HCT116 (cell line): ENCODE data around the gene TRIM63. TPM values are rescaled to one million over a fixed set of nuclear protein-coding genes. Genes with fewer than 3 reads are reported as not detected.

Source experiments
- ATAC-seq: fragments of 200-7000 bp; cut with Tn5 transposase; 2 replicates; pipeline ENCODE4 v1.9.1; 2020; ENCODE audit warnings: mild to moderate bottlenecking, moderate library complexity
- BruUV-seq: library from RNA; stranded (reverse); fragments of 400-500 nt; replicated peaks from 2 replicates; lab custom pipeline; 2021; lab: Mats Ljungman, UMichigan
- CTCF ChIA-PET: fragments of 300-600 bp; sonication (Branson Sonifier 250); formaldehyde crosslinking; loops from one replicate; lab custom pipeline; 2021; ENCODE audit warnings: antibody characterized with exemption; lab: Charles Lee
- POLR2A ChIA-PET: fragments of 300-600, 350-600 bp; sonication (Branson Sonifier 250); formaldehyde crosslinking; loops from one replicate; lab custom pipeline; 2021; ENCODE audit warnings: antibody characterized with exemption; lab: Charles Lee
- RAD21 ChIA-PET, 2 experiments: fragments of 300-600 bp; sonication (Branson Sonifier 250); formaldehyde crosslinking; loops; one replicate each; lab custom pipeline; 2023; ENCODE audit warnings: low total read pairs in 2 of 2; ENCODE audit not compliant: uncharacterized antibody in 2 of 2, unreplicated experiment in 2 of 2, low non-redundant PET in 1 of 2; lab: Charles Lee
- DNase-seq: peaks from one replicate; pipeline ENCODE4 v3.0.0-alpha.2; 2010; ENCODE audit warnings: low read depth, low spot score
- H2AFZ ChIP-seq: fragments of 200-600 bp; shearing (Covaris generic), sonication (generic); 2 replicates; pipeline ENCODE4 v1.6.1; 2017; ENCODE audit warnings: low read depth, mixed run types, mixed read lengths, antibody characterized with exemption, low read length; ENCODE audit not compliant: poor library complexity, severe bottlenecking
- H3K27ac ChIP-seq: 2 replicates; pipeline ENCODE4 v1.5.1; 2012; ENCODE audit warnings: low read depth, low read length
- H3K27me3 ChIP-seq: fragments of 200-600 bp; sonication (generic); 2 replicates; pipeline ENCODE4 v1.6.1; 2016; ENCODE audit warnings: mixed run types, low read length, mixed read lengths; ENCODE audit not compliant: insufficient read depth
- H3K36me3 ChIP-seq, 2 experiments: fragments of 200-500 bp in 1 of 2; fragments of 200-600 bp in 1 of 2; sonication (Bioruptor generic) in 1 of 2; sonication (generic) in 1 of 2; 2 replicates each; pipeline versions ENCODE4 v1.5.1 to v1.6.1; 2014 to 2016; ENCODE audit warnings: low read length in 2 of 2, inconsistent platforms in 1 of 2, mixed read lengths in 1 of 2, mixed run types in 1 of 2; ENCODE audit not compliant: insufficient read depth in 2 of 2, control insufficient read depth in 1 of 2
- H3K4me1 ChIP-seq, 2 experiments: fragments of 200-600 bp in 1 of 2; sonication (generic) in 1 of 2; 2 replicates each; pipeline versions ENCODE4 v1.5.1 to v1.6.1; 2012 to 2017; ENCODE audit warnings: low read length in 2 of 2, inconsistent platforms in 1 of 2, mild to moderate bottlenecking in 1 of 2, mixed read lengths in 1 of 2, mixed run types in 1 of 2, moderate library complexity in 1 of 2; ENCODE audit not compliant: insufficient read depth in 2 of 2, control insufficient read depth in 1 of 2
- H3K4me2 ChIP-seq: fragments of 200-600 bp; sonication (generic); 2 replicates; pipeline ENCODE4 v1.6.1; 2017; ENCODE audit warnings: mixed run types, low read length, mixed read lengths
- H3K4me3 ChIP-seq, 2 experiments: fragments of 200-600 bp in 1 of 2; sonication (generic) in 1 of 2; replicated peaks in 1 of 2; 2 replicates each; pipeline ENCODE4 v1.5.1; 2011 to 2016; ENCODE audit warnings: low read length in 2 of 2, control low read depth in 1 of 2, low read depth in 1 of 2, mild to moderate bottlenecking in 1 of 2, mixed read lengths in 1 of 2, mixed run types in 1 of 2
- H3K79me2 ChIP-seq: fragments of 200-600 bp; sonication (generic); 2 replicates; pipeline ENCODE4 v1.6.1; 2017; ENCODE audit warnings: mild to moderate bottlenecking, mixed run types, low read length, moderate library complexity, mixed read lengths; ENCODE audit not compliant: insufficient read depth
- H3K9ac ChIP-seq: fragments of 200-600 bp; sonication (generic); 2 replicates; pipeline ENCODE4 v1.6.1; 2016; ENCODE audit warnings: low read length, mixed read lengths
- H3K9me2 ChIP-seq: fragments of 200-600 bp; sonication (generic), shearing (Covaris generic); 2 replicates; pipeline ENCODE4 v1.6.1; 2017; ENCODE audit warnings: mixed run types, mild to moderate bottlenecking, moderate library complexity; ENCODE audit not compliant: insufficient read depth
- H3K9me3 ChIP-seq, 2 experiments: fragments of 200-500 bp in 1 of 2; fragments of 200-600 bp in 1 of 2; sonication (Bioruptor generic) in 1 of 2; sonication (generic) in 1 of 2; 2 replicates each; pipeline ENCODE4 v1.6.1; 2014 to 2017; ENCODE audit warnings: low read length in 2 of 2, mixed read lengths in 2 of 2, inconsistent platforms in 1 of 2, low read depth in 1 of 2, mild to moderate bottlenecking in 1 of 2, mixed run types in 1 of 2, moderate library complexity in 1 of 2; ENCODE audit not compliant: control insufficient read depth in 1 of 2, insufficient read depth in 1 of 2
- H4K20me1 ChIP-seq: fragments of 200-600 bp; sonication (generic), shearing (Covaris generic); 2 replicates; pipeline ENCODE4 v1.6.1; 2017; ENCODE audit warnings: mixed run types, mild to moderate bottlenecking, moderate library complexity; ENCODE audit not compliant: insufficient read depth
- EZH2phosphoT487 ChIP-seq: fragments of 200-600 bp; IDR thresholded peaks from 2 replicates; pipeline ENCODE4 v1.6.1; 2018; ENCODE audit warnings: antibody characterized with exemption, borderline replicate concordance
- JUND ChIP-seq: IDR thresholded peaks from 2 replicates; pipeline ENCODE4 v1.6.1; 2012
- POLR2A ChIP-seq: IDR thresholded peaks from 2 replicates; pipeline ENCODE4 v1.7.0; 2011; ENCODE audit warnings: borderline replicate concordance; ENCODE audit not compliant: insufficient read depth, insufficient read length; ENCODE audit errors: extremely low read depth
- POLR2AphosphoS5 ChIP-seq: IDR thresholded peaks from 2 replicates; pipeline ENCODE4 v1.6.1; 2011; ENCODE audit warnings: mild to moderate bottlenecking, low read depth, low read length, moderate library complexity
- SP1 ChIP-seq: IDR thresholded peaks from 2 replicates; pipeline ENCODE4 v1.6.1; 2012; ENCODE audit warnings: low read depth
- ZFX ChIP-seq: fragments of 450-650 bp; IDR thresholded peaks from 2 replicates; pipeline ENCODE4 v1.6.1; 2017
- intact Hi-C: fragments of 100-400 bp; cut with micrococcal nuclease; formaldehyde crosslinking; loops from 2 replicates; pipeline ENCODE4 v1.10.0; 2022
- total RNA-seq: library from RNA; stranded (reverse); gene quantifications from one replicate; pipeline ENCODE4 v1.2.1, GENCODE V29; 2021; ENCODE audit not compliant: unreplicated experiment
- TF ChIP-seq, protein P1 (sequence below): IDR thresholded peaks from 2 replicates; pipeline ENCODE4 v1.6.1; 2012
- TF ChIP-seq, protein P2 (sequence below), 3 experiments: fragments of 200-600 bp in 1 of 3; sonication (generic) in 1 of 3; IDR thresholded peaks in 2 of 3; conservative IDR thresholded peaks in 1 of 3; 2 replicates each; pipeline ENCODE4 v1.5.1; 2012 to 2017; ENCODE audit warnings: low read depth in 2 of 3, low read length in 2 of 3, antibody characterized with exemption in 1 of 3, borderline replicate concordance in 1 of 3, control low read depth in 1 of 3, mild to moderate bottlenecking in 1 of 3, mixed read lengths in 1 of 3, mixed run types in 1 of 3, moderate library complexity in 1 of 3; ENCODE audit not compliant: insufficient read depth in 1 of 3

Gene TRIM63
- total RNA-seq, 1 experiment from 2014 or later = not detected

DNA sequence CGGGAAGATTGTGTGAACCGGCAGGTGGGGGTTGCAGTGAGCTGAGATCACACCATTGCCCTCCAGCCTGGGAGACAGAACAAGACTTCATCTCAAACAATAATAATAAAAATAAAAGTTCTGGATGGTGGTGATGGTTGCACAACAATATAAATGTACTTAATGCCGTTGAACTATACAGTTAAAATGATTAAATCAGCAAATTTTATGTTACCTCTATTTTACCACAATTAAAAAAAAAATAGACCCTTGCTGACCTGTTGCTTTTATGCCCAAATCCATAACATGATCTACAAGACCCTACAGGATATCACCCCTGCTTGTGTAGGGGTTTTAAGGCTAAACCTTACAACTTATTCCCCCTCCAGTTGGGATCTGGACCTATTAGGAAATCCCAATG, 32.4 kb upstream of the TRIM63 start:
- Histone ChIP-seq H3K4me2 (no peak overlapping the region), H3K27ac (no peak overlapping the region), H4K20me1 (no peaks in the 10 kb centered on the region), H3K9me2 (no peaks in the 10 kb centered on the region), H3K9ac (no peak overlapping the region), H3K36me3 (no peaks in the 10 kb centered on the region), H3K4me1 (0 out of 4 replicates have a peak, but pooled peaks cover 0 to 1% of the 10 kb centered on the region in 2 experiments), H3K79me2 (no peaks in the 10 kb centered on the region), H2AFZ (no peak overlapping the region), H3K27me3 (no peaks in the 10 kb centered on the region), H3K4me3 (no peak overlapping the region), H3K9me3 (no peaks in the 10 kb centered on the region)
- POLR2A ChIA-PET = no interaction called here
- no TSS peak for BruUV-seq
- no peak for TF ChIP-seq JUND
- no peak for TF ChIP-seq POLR2AphosphoS5
- TF ChIP-seq ZFX = no peak
- no peak for TF ChIP-seq POLR2A
- TF ChIP-seq EZH2phosphoT487 = no peak
- no peak for TF ChIP-seq SP1
- TF ChIP-seq, protein P1, sequence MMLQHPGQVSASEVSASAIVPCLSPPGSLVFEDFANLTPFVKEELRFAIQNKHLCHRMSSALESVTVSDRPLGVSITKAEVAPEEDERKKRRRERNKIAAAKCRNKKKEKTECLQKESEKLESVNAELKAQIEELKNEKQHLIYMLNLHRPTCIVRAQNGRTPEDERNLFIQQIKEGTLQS = no peak
- RAD21 ChIA-PET = no interaction called here
- CTCF ChIA-PET = interaction anchor here (0.9 kb wide), 1 partner anchor 45 kb away, joined by 4 read pairs; no protein-coding TSS in a partner anchor
- intact Hi-C loops = no loop called here
- ATAC-seq (no peak), DNase-seq (no peak)

DNA sequence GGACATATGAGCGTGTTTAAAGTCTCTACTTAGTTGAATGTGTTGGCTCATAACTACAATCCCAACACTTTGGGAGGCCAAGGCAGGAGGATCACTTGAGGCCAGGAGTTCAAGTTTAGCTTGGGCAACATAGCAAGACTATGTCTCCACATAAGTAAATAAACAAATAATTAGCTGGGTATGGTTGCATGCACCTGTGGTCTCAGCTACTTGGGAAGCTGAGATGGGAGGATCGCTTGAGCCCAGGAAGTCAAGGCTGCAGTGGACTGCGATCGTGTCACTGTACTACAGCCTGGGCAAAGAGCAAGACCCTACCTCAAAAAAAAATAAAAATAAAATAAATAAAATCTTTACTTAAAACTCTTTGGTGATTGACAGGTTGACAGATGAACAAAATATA, 31.2 kb upstream of the TRIM63 start:
- H3K4me1 ChIP-seq = no peaks in the 10 kb centered on the region
- ATAC-seq = no peak

More for the DNA sequence above, 31.2 kb upstream of the TRIM63 start:
- TF ChIP-seq, protein P2, sequence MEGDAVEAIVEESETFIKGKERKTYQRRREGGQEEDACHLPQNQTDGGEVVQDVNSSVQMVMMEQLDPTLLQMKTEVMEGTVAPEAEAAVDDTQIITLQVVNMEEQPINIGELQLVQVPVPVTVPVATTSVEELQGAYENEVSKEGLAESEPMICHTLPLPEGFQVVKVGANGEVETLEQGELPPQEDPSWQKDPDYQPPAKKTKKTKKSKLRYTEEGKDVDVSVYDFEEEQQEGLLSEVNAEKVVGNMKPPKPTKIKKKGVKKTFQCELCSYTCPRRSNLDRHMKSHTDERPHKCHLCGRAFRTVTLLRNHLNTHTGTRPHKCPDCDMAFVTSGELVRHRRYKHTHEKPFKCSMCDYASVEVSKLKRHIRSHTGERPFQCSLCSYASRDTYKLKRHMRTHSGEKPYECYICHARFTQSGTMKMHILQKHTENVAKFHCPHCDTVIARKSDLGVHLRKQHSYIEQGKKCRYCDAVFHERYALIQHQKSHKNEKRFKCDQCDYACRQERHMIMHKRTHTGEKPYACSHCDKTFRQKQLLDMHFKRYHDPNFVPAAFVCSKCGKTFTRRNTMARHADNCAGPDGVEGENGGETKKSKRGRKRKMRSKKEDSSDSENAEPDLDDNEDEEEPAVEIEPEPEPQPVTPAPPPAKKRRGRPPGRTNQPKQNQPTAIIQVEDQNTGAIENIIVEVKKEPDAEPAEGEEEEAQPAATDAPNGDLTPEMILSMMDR (IDR thresholded peaks at IDR 0.05 in 2 of 3, conservative IDR thresholded peaks at IDR 0.05 in 1 of 3; ENCODE audit: borderline replicate concordance in 1 of 3, insufficient read depth in 1 of 3, low read depth in 2 of 3, low read length in 2 of 3) = no peak
- ChIA-PET CTCF (no interaction called here), POLR2A (no interaction called here), RAD21 (no interaction called here)
- no peak overlapping the region for H3K4me3 ChIP-seq
- H3K4me2 ChIP-seq = no peak overlapping the region
- no peaks in the 10 kb centered on the region for H3K27me3 ChIP-seq
- no peaks in the 10 kb centered on the region for H3K36me3 ChIP-seq
- DNase-seq = no peak
- intact Hi-C loops = no loop called here
- H3K9ac ChIP-seq = no peak overlapping the region
- no TSS peak for BruUV-seq
- no peaks in the 10 kb centered on the region for H3K9me3 ChIP-seq
- H2AFZ ChIP-seq = no peak overlapping the region
- H3K79me2 ChIP-seq = no peaks in the 10 kb centered on the region
- H3K9me2 ChIP-seq = no peaks in the 10 kb centered on the region
- H4K20me1 ChIP-seq = no peaks in the 10 kb centered on the region
- H3K27ac ChIP-seq = no peak overlapping the region
